GM21528 (cell line): Measurements from ENCODE around the gene MCM3AP.
"Not testable (repeated sequence)": the region's sequence is repeated elsewhere in the genome, so short reads cannot be mapped to it uniquely, and the experiment has no call there.

Experiments used
- ATAC-seq: cut with Tn5 transposase; IDR thresholded peaks from one replicate; pipeline ENCODE4 v1.9.1; 2021; ENCODE audit warnings: mild to moderate bottlenecking, moderate library complexity; ENCODE audit not compliant: unreplicated experiment, low FRiP score

The MCM3AP gene

GRCh38 chr21:46207006-46207919 is 78.1 kb downstream of the MCM3AP start:
- no peak for ATAC-seq

GRCh38 chr21:46206163-46207005 is 79.0 kb downstream of the MCM3AP start:
- ATAC-seq: no peak

GRCh38 chr21:46205766-46206162 is 79.6 kb downstream of the MCM3AP start:
- no peak for ATAC-seq

DNA sequence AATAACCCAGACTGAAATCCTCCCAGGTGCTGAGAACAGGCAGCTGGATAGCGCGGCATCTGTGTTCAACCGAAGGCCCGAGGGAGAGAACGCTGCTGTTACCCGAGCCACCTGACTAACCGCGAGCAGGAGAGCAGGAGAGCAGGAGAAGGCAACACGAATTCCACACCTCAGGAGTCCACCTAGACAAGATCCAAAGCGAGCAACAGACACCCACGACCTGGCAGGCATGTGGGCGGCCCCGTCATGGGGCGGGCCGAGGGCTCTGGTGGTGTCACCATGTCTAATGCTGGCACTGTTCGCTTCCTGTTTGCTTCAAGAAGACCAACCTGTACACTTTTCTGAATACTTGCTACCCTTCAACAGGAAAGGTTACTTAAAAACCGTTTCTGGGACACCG is 80.2 kb downstream of the MCM3AP start:
- ATAC-seq: no peak

DNA sequence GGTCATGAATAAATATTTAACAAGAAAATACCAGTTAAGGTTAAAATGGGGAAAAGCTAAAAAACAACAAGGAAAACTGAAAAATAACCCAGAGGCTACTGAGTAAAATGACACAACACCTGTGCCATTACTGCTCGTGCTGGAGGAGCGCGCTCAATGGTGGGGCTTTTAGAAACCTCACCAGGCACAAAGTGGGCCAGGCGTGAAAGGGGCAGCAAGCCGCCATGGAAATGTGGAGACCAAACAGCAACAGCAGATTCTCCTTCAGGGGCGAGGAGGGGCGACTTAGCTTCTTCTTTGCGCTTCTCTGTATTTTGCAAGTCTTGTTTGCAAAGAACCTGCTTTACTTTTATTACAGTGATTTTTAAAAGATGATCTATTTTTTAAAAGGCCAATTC is 82.2 kb downstream of the MCM3AP start:
- ATAC-seq: no peak

GRCh38 chr21:46202592-46203202 is 82.7 kb downstream of the MCM3AP start:
- ATAC-seq: no peak

- ATAC-seq: not testable (repeated sequence)
These were observed 84.3 kb downstream of the MCM3AP start for GRCh38 chr21:46200877-46201803.

DNA sequence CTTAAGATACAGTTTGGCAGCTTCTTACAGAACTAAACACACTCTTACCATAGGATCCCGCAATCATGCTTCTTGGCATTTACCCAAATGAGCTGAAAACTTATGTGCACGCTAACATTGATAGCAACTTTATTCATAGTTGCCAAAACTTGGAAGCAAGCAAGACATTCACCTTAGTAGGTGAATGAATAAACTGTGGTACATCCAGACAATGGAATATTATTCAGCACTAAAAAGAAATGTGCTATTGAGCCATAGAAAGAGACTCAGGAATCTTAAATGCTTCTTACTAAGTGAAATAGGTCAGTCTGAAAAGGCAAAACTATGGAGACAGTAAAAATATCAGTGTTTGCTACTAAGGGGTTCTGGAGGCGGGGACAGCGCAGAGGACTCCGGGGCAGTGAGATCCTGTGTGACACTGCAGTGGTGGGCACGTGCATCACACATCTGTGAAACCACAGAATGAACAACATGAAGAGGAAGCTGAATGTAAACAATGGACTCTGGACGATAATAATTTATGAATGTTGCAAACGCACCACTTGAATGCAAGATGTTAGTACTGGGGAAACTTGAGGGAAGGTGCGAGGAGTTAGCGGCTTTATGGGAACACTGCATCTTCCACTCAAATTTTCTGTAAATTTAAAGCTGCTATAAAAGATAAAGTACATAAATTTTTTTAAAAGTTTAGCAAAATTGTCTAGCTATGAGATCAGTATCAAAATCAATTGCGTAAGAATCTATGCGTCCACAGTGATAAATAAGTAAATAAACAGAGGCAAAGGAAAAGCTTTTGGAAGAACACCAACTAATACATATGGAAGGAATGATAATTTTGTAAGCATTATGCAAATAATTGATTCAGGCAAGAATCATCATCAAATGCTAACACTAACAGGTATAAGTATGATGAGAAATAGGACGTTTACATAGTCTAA is 85.7 kb downstream of the MCM3AP start:
- no peak for ATAC-seq

DNA sequence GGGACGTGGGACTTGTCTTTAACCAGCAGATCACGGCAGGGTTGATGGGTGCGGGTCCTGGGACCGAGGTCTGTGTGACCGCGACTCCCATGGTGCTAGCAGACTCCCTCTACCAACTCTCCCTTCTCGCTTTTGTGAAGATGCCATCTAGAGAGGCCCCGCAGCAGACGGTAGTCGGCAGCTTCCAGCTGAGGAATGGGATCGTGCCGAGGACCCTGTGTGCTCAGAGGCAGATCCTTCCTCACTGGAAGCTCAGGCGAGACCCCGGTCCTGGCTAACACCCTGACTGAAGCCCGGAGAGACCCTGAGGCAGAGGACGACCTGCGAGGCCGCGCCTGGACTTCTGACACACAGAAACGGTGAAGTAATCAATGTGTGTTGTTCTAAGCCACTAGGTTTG is 88.7 kb downstream of the MCM3AP start:
- ATAC-seq: no peak

DNA sequence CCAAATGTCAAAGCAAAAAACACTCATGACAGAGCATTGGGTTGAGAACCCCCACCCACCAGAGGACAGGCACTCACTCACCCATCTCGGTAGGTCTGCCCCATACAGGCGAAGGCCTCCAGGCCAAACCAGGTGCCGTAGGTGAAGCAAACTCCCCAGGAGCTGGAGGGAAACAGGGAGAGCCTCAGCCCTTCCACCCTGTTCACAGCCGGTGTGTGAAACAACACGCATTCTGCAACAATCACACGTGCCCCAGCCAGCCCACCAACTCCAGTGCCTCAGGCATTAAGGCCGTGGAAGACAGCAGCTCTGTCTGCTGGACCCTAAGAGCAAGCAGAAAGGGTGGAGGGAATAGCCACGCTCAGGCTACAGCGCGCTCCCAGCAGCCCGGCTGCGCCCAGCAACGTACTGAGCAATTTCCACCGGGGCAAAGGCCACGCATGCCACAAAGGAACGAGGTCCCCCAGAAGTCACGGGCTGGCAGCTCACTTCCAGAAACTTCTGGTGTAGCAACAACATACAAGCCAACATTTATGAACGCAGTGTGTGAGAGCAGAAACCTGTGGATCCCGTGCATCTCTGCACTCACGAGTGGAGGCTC is 89.7 kb downstream of the MCM3AP start:
- ATAC-seq: no peak

- no peak for ATAC-seq
These were observed 90.8 kb downstream of the MCM3AP start for GRCh38 chr21:46194374-46195334.

DNA sequence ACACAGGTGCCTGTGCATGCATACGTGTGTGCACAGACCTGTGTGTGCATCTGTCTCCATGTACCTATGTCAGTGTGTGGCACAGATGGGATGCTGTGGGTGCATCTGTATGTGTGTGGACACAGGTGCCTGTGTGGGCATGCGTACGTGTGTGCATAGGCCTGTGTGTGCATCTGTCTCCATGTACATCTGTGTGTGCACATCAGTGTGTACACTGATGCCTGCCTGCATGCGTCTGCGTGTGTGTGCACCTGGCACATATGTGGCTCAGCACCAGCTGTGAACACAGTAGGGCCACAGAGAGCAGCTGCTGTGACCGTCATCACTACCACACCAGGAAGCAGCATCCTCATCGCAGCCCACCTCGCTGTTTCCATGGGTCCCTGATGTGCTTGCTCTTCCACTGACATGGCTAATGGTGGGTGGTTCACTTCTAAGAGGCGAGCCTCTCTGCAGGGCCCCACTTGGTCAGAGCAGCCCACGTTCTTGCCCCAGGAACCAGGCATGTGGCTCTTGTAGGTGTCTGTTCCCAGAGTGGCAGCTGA is 91.5 kb downstream of the MCM3AP start:
- ATAC-seq: no peak

DNA sequence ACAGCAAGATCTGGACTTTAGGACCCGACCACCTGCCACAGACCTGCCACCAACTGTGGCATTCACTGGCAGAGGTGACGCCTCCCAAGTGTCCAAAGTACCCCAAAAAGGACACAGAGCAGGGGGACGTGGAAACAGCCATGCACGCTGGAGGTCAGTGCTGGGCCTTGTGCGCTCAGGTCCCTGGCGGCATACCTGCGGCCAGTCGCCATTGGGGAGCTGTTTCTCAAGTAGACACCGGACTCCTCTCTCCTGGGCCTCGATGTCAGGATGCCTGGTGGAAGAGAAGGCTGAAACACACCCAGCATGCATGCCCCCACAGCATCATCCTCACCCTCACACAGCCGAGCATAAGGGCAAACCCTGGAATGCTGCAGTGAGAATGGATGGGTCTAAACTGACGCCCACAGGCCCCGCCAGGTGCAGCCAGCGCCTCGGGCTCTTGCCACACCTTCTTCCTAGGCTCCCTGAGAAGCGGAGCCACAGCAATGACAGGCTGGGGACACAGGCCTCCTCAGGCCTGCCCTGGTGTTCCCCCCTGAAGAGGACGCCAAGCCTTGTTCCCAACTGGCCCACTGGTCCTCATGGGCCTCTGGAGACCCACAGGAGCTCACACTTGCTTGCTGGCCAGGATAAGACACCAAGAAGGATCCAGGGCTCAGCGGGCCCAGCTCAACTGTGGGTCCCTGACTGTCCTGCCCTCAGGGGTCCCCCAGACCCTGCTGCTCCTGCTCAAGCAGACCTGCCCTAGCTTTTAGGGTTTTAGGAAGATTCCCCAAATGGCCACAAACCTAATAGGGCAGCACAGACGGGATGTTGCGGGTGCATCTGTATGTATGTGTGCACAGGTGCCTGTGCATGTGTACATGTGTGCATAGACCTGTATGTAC is 93.5 kb downstream of the MCM3AP start:
- ATAC-seq: no peak

- ATAC-seq: no peak
These were observed 94.1 kb downstream of the MCM3AP start for GRCh38 chr21:46191257-46191685.

DNA sequence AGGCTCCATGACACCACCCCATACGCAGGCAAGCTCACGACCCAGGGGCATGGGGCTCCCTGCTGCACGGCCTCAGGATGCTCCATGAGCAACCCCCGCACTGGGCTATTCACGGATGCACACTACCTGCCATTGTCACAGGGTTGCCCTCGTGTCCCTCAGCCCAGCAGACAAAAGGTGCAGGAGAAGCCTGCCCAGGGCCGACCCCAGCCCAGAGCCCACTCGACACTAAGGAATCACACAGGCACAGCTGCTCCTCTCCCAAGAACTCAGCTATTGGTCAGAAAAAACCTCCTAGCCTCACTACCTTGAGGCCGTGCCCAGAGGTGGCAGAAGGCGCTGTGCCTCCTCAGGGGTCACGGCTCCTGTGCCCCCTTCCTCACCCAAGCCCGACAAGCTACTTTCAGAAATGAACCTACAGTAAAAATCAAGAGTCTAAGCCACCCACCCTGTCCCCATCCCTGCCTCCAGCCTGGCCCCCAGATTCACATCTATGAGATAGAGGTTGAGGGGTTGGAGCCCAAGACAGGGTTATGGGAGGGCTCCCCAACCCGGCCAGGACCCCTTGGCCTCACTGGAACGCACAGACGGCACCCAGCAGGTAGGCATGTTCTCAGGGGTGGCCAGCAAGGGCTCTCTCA is 94.8 kb downstream of the MCM3AP start:
- ATAC-seq: no peak
